GM10248 (cell line): Measurements from ENCODE around the gene ATP5MG.

Source experiments
- CTCF ChIA-PET: fragments of 300-600 bp; sonication (Branson Sonifier 250); formaldehyde crosslinking; extraction: SDS; loops from one replicate; lab custom pipeline; 2021; ENCODE audit warnings: antibody characterized with exemption; lab: Yijun Ruan, JAX
- POLR2A ChIA-PET: fragments of 350-650 bp; sonication (Branson Sonifier 250); formaldehyde crosslinking; extraction: SDS; loops from one replicate; lab custom pipeline; 2020; ENCODE audit warnings: antibody characterized with exemption; lab: Yijun Ruan, JAX
- DNase-seq: peaks from one replicate; pipeline ENCODE4 v3.0.0; 2012; ENCODE audit errors: extremely low spot score
- CTCF ChIP-seq: IDR thresholded peaks from 2 replicates; pipeline ENCODE4 v1.5.1; 2012; ENCODE audit warnings: mild to moderate bottlenecking, low read depth; ENCODE audit errors: extremely low read depth, missing control alignments, control extremely low read depth

ATP5MG gene

GRCh38 chr11:118436639-118437207 is 35.3 kb downstream of the ATP5MG start:
- TF ChIP-seq CTCF = no peak
- DNase-seq = no peak
- CTCF ChIA-PET = no interaction called here
- POLR2A ChIA-PET = interaction anchor here (0.6 kb wide), 1 partner anchor 22 kb away, joined by 3 read pairs; no protein-coding TSS in a partner anchor

- ChIA-PET CTCF (no interaction called here), POLR2A (interaction anchor here (1.6 kb wide), 1 partner anchor 73 kb away, joined by 20 read pairs; no protein-coding TSS in a partner anchor)
- DNase-seq = peak; percentile 45
- TF ChIP-seq CTCF = no peak
Observed at GRCh38 chr11:118437208-118438125, 36.1 kb downstream of the ATP5MG start.

GRCh38 chr11:118438314-118438931 is 37.0 kb downstream of the ATP5MG start:
- POLR2A ChIA-PET = interaction anchor here (1.6 kb wide), 1 partner anchor 74 kb away, joined by 20 read pairs; no protein-coding TSS in a partner anchor
- TF ChIP-seq CTCF = no peak
- CTCF ChIA-PET = interaction anchor here (1.1 to 1.2 kb wide), 3 partner anchors 10 to 38 kb away, joined by 3 to 4 read pairs (median 3); no protein-coding TSS in a partner anchor
- DNase-seq = peak; percentile 44

- CTCF ChIA-PET = interaction anchor here (1.1 kb wide), 2 partner anchors 11 to 37 kb away, joined by 3 to 4 read pairs; no protein-coding TSS in a partner anchor
- POLR2A ChIA-PET = no interaction called here
- TF ChIP-seq CTCF = no peak
Observed at GRCh38 chr11:118439646-118440045, 38.2 kb downstream of the ATP5MG start.

GRCh38 chr11:118441770-118442275 is 40.4 kb downstream of the ATP5MG start:
- ChIA-PET POLR2A (no interaction called here), CTCF (interaction anchor here (0.8 to 1.4 kb wide), 2 partner anchors 10 to 146 kb away, joined by 3 to 4 read pairs; no protein-coding TSS in a partner anchor)
- TF ChIP-seq CTCF = no peak
- no peak for DNase-seq

More at GRCh38 chr11:118439646-118440045, 38.2 kb downstream of the ATP5MG start:
- no peak for DNase-seq

- CTCF ChIA-PET = interaction anchor here (0.8 to 1.4 kb wide), 2 partner anchors 10 to 147 kb away, joined by 3 to 4 read pairs; no protein-coding TSS in a partner anchor
- POLR2A ChIA-PET = no interaction called here
- no peak for DNase-seq
- no peak for TF ChIP-seq CTCF
Observed at GRCh38 chr11:118442301-118442700, 40.9 kb downstream of the ATP5MG start.
